ENCODE results near the gene ROCK1. TPM values are rescaled to one million over a fixed set of nuclear protein-coding genes. Genes with fewer than 3 reads are reported as not detected.
"Not testable (repeated sequence)": the region's sequence is repeated elsewhere in the genome, so short reads cannot be mapped to it uniquely, and the experiment has no call there.

The ROCK1 gene
- total RNA-seq, 1 donor from 2014 or later, result 66.2 TPM

GRCh38 chr18:21031845-21032244 is 79.8 kb downstream of the ROCK1 start:
- Histone ChIP-seq H3K27me3 (no peaks in the 10 kb centered on the region), H3K9me3 (ENCODE audit: low read depth) (no peaks in the 10 kb centered on the region), H3K9ac (no peak overlapping the region), H4K20me1 (ENCODE audit: low read depth) (no peaks in the 10 kb centered on the region), H3K79me2 (ENCODE audit: low read depth) (peaks cover 11% of the 10 kb centered on the region), H2AFZ (replicated peaks) (no peak overlapping the region), H3K36me3 (peaks cover 6% of the 10 kb centered on the region), H3K4me2 (no peak overlapping the region), H3K27ac (no peak overlapping the region), H3K4me3 (no peak overlapping the region), H3F3A (ENCODE audit: low read depth) (no peaks in the 10 kb centered on the region), H3K4me1 (no peaks in the 10 kb centered on the region)
- DNase-seq (ENCODE audit: low spot score), result no peak
- Mint-ChIP-seq H3K4me1 (no peaks in the 10 kb centered on the region), H3K27me3 (ENCODE audit: insufficient read depth, low read depth) (no peaks in the 10 kb centered on the region), H3K27ac (no peak overlapping the region), H3K9me3 (peaks cover 22% of the 10 kb centered on the region), H3K4me3 (no peak overlapping the region), H3K36me3 (peaks cover 40% of the 10 kb centered on the region)
- TF ChIP-seq EZH2 (IDR thresholded peaks at IDR 0.05), result no peak
- no peak for TF ChIP-seq EZH2phosphoT487 (IDR thresholded peaks at IDR 0.05)
- no peak for TF ChIP-seq CTCF (IDR thresholded peaks at IDR 0.05)

GRCh38 chr18:21018257-21018656 is 93.4 kb downstream of the ROCK1 start:
- not testable (repeated sequence) for H3K79me2 ChIP-seq (ENCODE audit: low read depth); H3K27ac ChIP-seq; H3K9me3 ChIP-seq (ENCODE audit: low read depth); H3K4me3 ChIP-seq; H3K27me3 Mint-ChIP-seq (ENCODE audit: insufficient read depth, low read depth); H3K4me3 Mint-ChIP-seq; H3K9ac ChIP-seq; DNase-seq (ENCODE audit: low spot score); H3K4me1 ChIP-seq; H3K27ac Mint-ChIP-seq; H2AFZ ChIP-seq (replicated peaks); H3K4me2 ChIP-seq; H4K20me1 ChIP-seq (ENCODE audit: low read depth); H3K27me3 ChIP-seq; H3F3A ChIP-seq (ENCODE audit: low read depth); H3K4me1 Mint-ChIP-seq
- peaks cover 10% of the 10 kb centered on the region for H3K9me3 Mint-ChIP-seq
- peaks cover 25% of the 10 kb centered on the region for H3K36me3 ChIP-seq
- H3K36me3 Mint-ChIP-seq, result peaks cover 34% of the 10 kb centered on the region

GRCh38 chr18:21012308-21012707 is 99.3 kb downstream of the ROCK1 start:
- Histone ChIP-seq H3K4me2 (no peak overlapping the region), H3K79me2 (ENCODE audit: low read depth) (no peaks in the 10 kb centered on the region), H3K27me3 (no peaks in the 10 kb centered on the region), H3K4me3 (no peak overlapping the region), H3K27ac (no peak overlapping the region), H3K9ac (no peak overlapping the region), H3K9me3 (ENCODE audit: low read depth) (no peaks in the 10 kb centered on the region), H3K36me3 (peaks cover 30% of the 10 kb centered on the region), H2AFZ (replicated peaks) (no peak overlapping the region), H3F3A (ENCODE audit: low read depth) (no peaks in the 10 kb centered on the region), H3K4me1 (no peaks in the 10 kb centered on the region), H4K20me1 (ENCODE audit: low read depth) (no peaks in the 10 kb centered on the region)
- no peak for DNase-seq (ENCODE audit: low spot score)
- Mint-ChIP-seq H3K4me1 (no peaks in the 10 kb centered on the region), H3K4me3 (no peak overlapping the region), H3K27me3 (ENCODE audit: insufficient read depth, low read depth) (peaks cover 3% of the 10 kb centered on the region), H3K27ac (no peak overlapping the region), H3K9me3 (peaks cover 21% of the 10 kb centered on the region), H3K36me3 (peaks cover 55% of the 10 kb centered on the region)
- no peak for TF ChIP-seq CTCF (IDR thresholded peaks at IDR 0.05)
- no peak for TF ChIP-seq EZH2 (IDR thresholded peaks at IDR 0.05)

- H3K9me3 Mint-ChIP-seq, result no peaks in the 10 kb centered on the region
- Histone ChIP-seq H3K27ac (no peak overlapping the region), H3F3A (ENCODE audit: low read depth) (no peaks in the 10 kb centered on the region), H2AFZ (replicated peaks) (no peak overlapping the region), H3K36me3 (peaks cover 16% of the 10 kb centered on the region), H3K4me1 (no peaks in the 10 kb centered on the region), H3K4me3 (no peak overlapping the region), H4K20me1 (ENCODE audit: low read depth) (no peaks in the 10 kb centered on the region), H3K9me3 (ENCODE audit: low read depth) (no peaks in the 10 kb centered on the region), H3K4me2 (no peak overlapping the region), H3K27me3 (no peaks in the 10 kb centered on the region), H3K79me2 (ENCODE audit: low read depth) (no peaks in the 10 kb centered on the region), H3K9ac (no peak overlapping the region)
- no peak for TF ChIP-seq CTCF (IDR thresholded peaks at IDR 0.05)
- TF ChIP-seq EZH2 (IDR thresholded peaks at IDR 0.05), result no peak
- TF ChIP-seq EZH2phosphoT487 (IDR thresholded peaks at IDR 0.05), result no peak
- H3K4me1 Mint-ChIP-seq, result peaks cover 7% of the 10 kb centered on the region
- peaks cover 26% of the 10 kb centered on the region for H3K36me3 Mint-ChIP-seq
- H3K27ac Mint-ChIP-seq, result no peak overlapping the region
- no peak overlapping the region for H3K4me3 Mint-ChIP-seq
- DNase-seq (ENCODE audit: low spot score), result no peak
- no peaks in the 10 kb centered on the region for H3K27me3 Mint-ChIP-seq (ENCODE audit: insufficient read depth, low read depth)
Observed at GRCh38 chr18:21004726-21005125, 106.9 kb downstream of the ROCK1 start.
